ENCODE results near the gene GPR141. TPM values are rescaled to one million over a fixed set of nuclear protein-coding genes. Genes with fewer than 3 reads are reported as not detected.

The GPR141 gene
- total RNA-seq, 4 donors from 2014 or later, result 0.65 to 4.9 (median 1.1) TPM

DNA sequence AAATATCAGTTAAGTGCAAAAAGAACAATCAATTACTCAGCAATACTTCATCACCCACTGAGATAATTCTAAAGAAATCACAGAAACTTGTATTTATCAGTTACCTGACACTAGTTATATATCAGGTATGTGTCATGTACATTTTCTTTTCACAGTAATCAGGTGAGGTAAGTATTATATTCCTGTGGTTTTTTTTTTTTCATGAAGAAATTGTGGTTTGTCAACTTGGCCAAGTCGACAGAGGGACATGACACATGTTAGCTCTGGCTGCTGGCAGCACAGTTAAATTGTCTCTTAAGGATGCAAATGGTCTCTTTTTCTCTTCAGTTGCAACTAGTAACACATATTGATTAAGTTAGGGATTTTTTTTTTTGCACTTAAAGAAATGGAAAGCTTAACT lies 13.7 kb upstream of the GPR141 start:
- ATAC-seq (ENCODE audit: low FRiP score) (no peak), DNase-seq (ENCODE audit: low spot score) (no peak)
- TF ChIP-seq, protein P1, sequence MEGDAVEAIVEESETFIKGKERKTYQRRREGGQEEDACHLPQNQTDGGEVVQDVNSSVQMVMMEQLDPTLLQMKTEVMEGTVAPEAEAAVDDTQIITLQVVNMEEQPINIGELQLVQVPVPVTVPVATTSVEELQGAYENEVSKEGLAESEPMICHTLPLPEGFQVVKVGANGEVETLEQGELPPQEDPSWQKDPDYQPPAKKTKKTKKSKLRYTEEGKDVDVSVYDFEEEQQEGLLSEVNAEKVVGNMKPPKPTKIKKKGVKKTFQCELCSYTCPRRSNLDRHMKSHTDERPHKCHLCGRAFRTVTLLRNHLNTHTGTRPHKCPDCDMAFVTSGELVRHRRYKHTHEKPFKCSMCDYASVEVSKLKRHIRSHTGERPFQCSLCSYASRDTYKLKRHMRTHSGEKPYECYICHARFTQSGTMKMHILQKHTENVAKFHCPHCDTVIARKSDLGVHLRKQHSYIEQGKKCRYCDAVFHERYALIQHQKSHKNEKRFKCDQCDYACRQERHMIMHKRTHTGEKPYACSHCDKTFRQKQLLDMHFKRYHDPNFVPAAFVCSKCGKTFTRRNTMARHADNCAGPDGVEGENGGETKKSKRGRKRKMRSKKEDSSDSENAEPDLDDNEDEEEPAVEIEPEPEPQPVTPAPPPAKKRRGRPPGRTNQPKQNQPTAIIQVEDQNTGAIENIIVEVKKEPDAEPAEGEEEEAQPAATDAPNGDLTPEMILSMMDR (IDR thresholded peaks at IDR 0.05), result no peak

DNA sequence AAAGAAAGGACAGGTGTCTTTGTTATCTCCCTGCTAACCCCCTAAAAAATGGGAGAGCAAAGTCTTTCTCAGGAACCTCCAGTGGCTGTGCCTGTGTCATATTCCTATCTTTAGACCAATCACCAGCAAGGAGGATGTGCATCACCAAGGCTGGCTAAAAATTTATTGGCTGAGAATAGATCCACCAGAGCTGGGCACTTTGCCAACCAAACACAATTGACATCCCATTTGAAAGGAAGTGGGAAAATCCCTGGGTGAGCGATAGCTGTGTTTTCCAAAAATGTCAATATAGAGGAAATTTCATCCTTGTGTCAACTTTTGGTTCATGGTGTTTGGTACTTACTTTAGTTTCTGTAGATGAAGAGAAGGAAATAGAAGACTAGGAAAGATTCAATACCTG lies 13.1 kb upstream of the GPR141 start:
- DNase-seq (ENCODE audit: low spot score) (no peak), ATAC-seq (ENCODE audit: low FRiP score) (no peak)

DNA sequence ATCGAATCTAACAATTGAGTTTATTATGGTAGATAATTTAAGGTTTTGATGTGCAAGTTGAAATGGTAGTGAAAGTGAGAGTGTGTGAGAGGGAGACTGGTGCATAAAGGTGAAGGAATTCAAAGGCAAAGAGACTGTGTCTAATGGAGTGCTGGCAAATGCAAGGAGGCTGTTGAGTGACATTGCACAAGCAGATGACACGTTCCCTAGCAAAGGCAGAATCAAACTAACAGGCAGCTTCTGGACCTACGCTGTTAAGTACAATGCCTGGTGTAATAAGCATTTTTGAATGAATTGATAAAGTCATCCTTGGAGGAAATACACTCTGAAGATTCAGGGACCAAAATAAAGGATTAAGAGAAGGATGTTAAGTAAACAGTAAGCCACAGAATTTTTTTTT lies 11.7 kb upstream of the GPR141 start:
- ATAC-seq (ENCODE audit: low FRiP score) (no peak), DNase-seq (ENCODE audit: low spot score) (no peak)
- TF ChIP-seq, protein P1 (IDR thresholded peaks at IDR 0.05), result no peak

More for the DNA sequence above, 13.1 kb upstream of the GPR141 start:
- TF ChIP-seq, protein P1 (IDR thresholded peaks at IDR 0.05), result no peak

DNA sequence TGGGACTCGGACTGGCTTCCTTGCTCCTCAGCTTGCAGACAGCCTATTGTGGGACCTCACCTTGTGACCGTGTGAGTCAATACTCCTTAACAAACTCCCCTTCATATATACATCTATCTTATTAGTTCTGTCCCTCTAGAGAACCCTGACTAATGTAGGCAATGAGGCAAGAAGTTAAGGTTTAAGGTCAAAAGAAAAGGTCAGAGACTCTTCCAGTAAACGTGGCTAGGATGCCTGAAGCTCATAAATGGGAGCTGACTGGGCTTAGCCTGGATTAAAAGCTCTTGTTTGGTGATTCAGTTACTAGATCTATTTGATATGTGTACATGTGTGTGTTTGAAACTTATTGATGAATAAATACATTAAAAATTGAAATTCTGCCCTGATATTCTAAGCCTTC lies 10.6 kb upstream of the GPR141 start:
- TF ChIP-seq, protein P1 (IDR thresholded peaks at IDR 0.05), result no peak
- no peak for DNase-seq (ENCODE audit: low spot score)
- ATAC-seq (ENCODE audit: low FRiP score), result no peak

DNA sequence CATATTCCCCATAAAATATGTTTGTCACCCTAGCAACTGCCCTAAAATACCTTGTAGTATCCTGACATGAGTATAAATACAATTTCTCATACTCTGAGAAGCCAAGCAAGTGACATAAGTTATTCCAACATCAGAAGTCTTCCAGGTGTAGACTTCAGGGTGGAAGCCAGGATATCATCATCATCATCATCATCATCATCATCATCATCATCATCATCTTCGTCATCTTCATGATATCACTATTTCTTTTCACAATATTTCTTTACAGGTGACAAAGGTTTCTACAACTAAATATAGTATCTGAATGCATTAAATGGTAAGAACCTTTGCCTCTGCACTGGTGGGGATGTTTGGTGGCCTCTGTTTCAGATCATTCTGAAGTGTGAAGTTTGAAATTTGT lies 10.0 kb upstream of the GPR141 start:
- ATAC-seq (ENCODE audit: low FRiP score) (no peak), DNase-seq (ENCODE audit: low spot score) (no peak)
- TF ChIP-seq, protein P1 (IDR thresholded peaks at IDR 0.05), result no peak

DNA sequence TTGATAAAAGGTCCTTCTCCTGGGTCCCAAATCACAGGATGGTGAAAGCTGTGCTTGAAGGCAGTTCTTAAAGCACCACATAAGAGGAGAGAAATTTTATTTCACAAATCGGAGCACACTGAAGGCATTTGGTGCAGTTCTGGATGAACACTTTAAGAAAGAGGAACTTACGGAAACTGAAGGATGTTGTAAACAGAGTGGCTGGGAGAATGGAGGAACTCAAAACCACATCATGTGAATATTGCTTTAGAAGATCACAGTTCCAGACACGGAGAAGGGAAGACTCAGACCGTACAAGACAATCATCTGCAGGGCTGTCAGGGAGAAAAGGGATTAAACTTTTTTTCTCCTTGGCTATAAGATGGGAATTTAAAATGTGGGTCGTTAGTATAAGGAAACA lies 9.0 kb upstream of the GPR141 start:
- ATAC-seq (ENCODE audit: low FRiP score) (no peak), DNase-seq (ENCODE audit: low spot score) (no peak)
- TF ChIP-seq, protein P1 (IDR thresholded peaks at IDR 0.05), result no peak

DNA sequence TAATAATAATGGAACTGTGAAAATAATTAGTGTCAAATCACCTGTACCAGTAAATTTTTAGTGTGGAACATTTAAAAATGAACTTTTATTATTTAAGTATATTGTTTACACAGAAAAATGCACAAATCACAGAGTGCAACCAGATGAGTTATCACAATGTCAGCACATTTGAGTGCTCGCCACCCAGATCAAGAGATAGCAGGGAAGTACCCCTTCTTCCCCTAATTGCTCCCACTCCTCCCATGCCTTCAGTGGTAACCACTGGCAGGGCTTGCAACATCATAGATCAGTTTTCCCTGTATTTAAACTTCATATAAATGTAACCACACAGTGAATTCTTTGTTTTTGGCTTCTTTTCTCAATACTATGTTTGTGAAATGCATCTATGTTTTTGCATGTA lies 7.8 kb upstream of the GPR141 start:
- ATAC-seq (ENCODE audit: low FRiP score), result no peak
- DNase-seq (ENCODE audit: low spot score), result no peak
- TF ChIP-seq, protein P1 (IDR thresholded peaks at IDR 0.05), result no peak

All from omental fat pad (tissue), 4 donors.